GM12878 (cell line): ENCODE results near the gene ZNF791. TPM values are rescaled to one million over a fixed set of nuclear protein-coding genes. Genes with fewer than 3 reads are reported as not detected.
A peak's percentile ranks its signal among the peaks of the same experiment; 100 is the strongest.

Source experiments
- ATF2 ChIP-seq: IDR thresholded peaks from 2 replicates; pipeline ENCODE4 v1.6.1; 2012; ENCODE audit warnings: low read length, inconsistent platforms
- BCL3 ChIP-seq: IDR thresholded peaks from 2 replicates; pipeline ENCODE4 v1.6.1; 2011; ENCODE audit warnings: borderline replicate concordance, low read depth, mild to moderate bottlenecking, moderate library complexity, low read length; ENCODE audit not compliant: insufficient read depth, poor library complexity, severe bottlenecking
- BHLHE40 ChIP-seq, 2 experiments: fragments of 450-650 bp in 1 of 2; IDR thresholded peaks; 2 replicates each; pipeline ENCODE4 v1.6.1; 2011 to 2017; ENCODE audit warnings: low read depth in 2 of 2, borderline replicate concordance in 1 of 2, improper control_type of control experiment in 1 of 2, low read length in 1 of 2, mild to moderate bottlenecking in 1 of 2
- BRCA1 ChIP-seq: IDR thresholded peaks from 2 replicates; pipeline ENCODE4 v1.6.1; 2011; ENCODE audit warnings: low read depth, low read length, improper control_type of control experiment
- CHD1 ChIP-seq: IDR thresholded peaks from 2 replicates; pipeline ENCODE4 v1.6.1; 2012; ENCODE audit warnings: low read depth, low read length, improper control_type of control experiment
- DPF2 ChIP-seq: fragments of 450-650 bp; IDR thresholded peaks from 2 replicates; pipeline ENCODE4 v1.6.1; 2017; ENCODE audit warnings: mild to moderate bottlenecking
- EED ChIP-seq: sonication (generic); IDR thresholded peaks from 2 replicates; pipeline ENCODE4 v1.6.1; 2016; ENCODE audit warnings: antibody characterized with exemption, low read depth
- ELK1 ChIP-seq: IDR thresholded peaks from 2 replicates; pipeline ENCODE4 v1.6.1; 2012; ENCODE audit warnings: low read depth, low read length, improper control_type of control experiment
- ESRRA ChIP-seq: IDR thresholded peaks from 2 replicates; pipeline ENCODE4 v1.6.1; 2012; ENCODE audit warnings: mild to moderate bottlenecking, low read length, improper control_type of control experiment
- GABPA ChIP-seq: IDR thresholded peaks from 2 replicates; pipeline ENCODE4 v1.6.1; 2014; ENCODE audit warnings: antibody characterized with exemption, low read depth, mild to moderate bottlenecking, inconsistent platforms
- KAT2A ChIP-seq: conservative IDR thresholded peaks from 2 replicates; pipeline ENCODE4 v1.6.1; 2011; ENCODE audit warnings: low read depth, low read length; ENCODE audit not compliant: control insufficient read depth
- MEF2A ChIP-seq: IDR thresholded peaks from 2 replicates; pipeline ENCODE4 v1.6.1; 2011; ENCODE audit warnings: low read depth, mild to moderate bottlenecking, low read length, moderate library complexity; ENCODE audit not compliant: insufficient read depth
- MYB ChIP-seq: fragments of 150-350 bp; IDR thresholded peaks from 2 replicates; pipeline ENCODE4 v1.6.1; 2014; ENCODE audit warnings: mild to moderate bottlenecking, low read depth, low read length, borderline replicate concordance
- NFIC ChIP-seq: IDR thresholded peaks from 2 replicates; pipeline ENCODE4 v1.6.1; 2012; ENCODE audit warnings: low read depth, mild to moderate bottlenecking, inconsistent platforms, low read length, moderate library complexity
- NFYB ChIP-seq: IDR thresholded peaks from 2 replicates; pipeline ENCODE4 v1.6.1; 2011; ENCODE audit warnings: low read depth, mild to moderate bottlenecking, low read length, improper control_type of control experiment, moderate library complexity; ENCODE audit not compliant: insufficient read depth
- NKRF ChIP-seq: fragments of 450-650 bp; conservative IDR thresholded peaks from 2 replicates; pipeline ENCODE4 v1.6.1; 2017; ENCODE audit warnings: mild to moderate bottlenecking, moderate library complexity
- NR2C1 ChIP-seq: fragments of 450-650 bp; IDR thresholded peaks from 2 replicates; pipeline ENCODE4 v1.6.1; 2017; ENCODE audit warnings: antibody characterized with exemption, mild to moderate bottlenecking, moderate library complexity
- NR2F1 ChIP-seq: fragments of 450-650 bp; conservative IDR thresholded peaks from 2 replicates; pipeline ENCODE4 v1.6.1; 2017; ENCODE audit warnings: mild to moderate bottlenecking
- PAX5 ChIP-seq: IDR thresholded peaks from 2 replicates; pipeline ENCODE4 v1.6.1; 2011; ENCODE audit warnings: low read depth, low read length, borderline replicate concordance
- POLR2A ChIP-seq: IDR thresholded peaks from 2 replicates; pipeline ENCODE4 v1.6.1; 2011; ENCODE audit warnings: low read depth, mild to moderate bottlenecking, low read length
- RUNX3 ChIP-seq: IDR thresholded peaks from 2 replicates; pipeline ENCODE4 v1.6.1; 2012; ENCODE audit warnings: low read length, inconsistent platforms
- SRF ChIP-seq, 2 experiments: IDR thresholded peaks; 2 replicates each; pipeline ENCODE4 v1.6.1; 2011; ENCODE audit warnings: low read depth in 2 of 2, low read length in 2 of 2, mild to moderate bottlenecking in 1 of 2, moderate library complexity in 1 of 2
- SUPT20H ChIP-seq: IDR thresholded peaks from 2 replicates; pipeline ENCODE4 v1.6.1; 2011; ENCODE audit warnings: low read depth, mild to moderate bottlenecking, low read length, moderate library complexity, borderline replicate concordance; ENCODE audit not compliant: control insufficient read depth
- USF1 ChIP-seq: IDR thresholded peaks from 2 replicates; pipeline ENCODE4 v1.6.1; 2011; ENCODE audit warnings: borderline replicate concordance, low read depth, mild to moderate bottlenecking, moderate library complexity, mixed read lengths, low read length; ENCODE audit not compliant: insufficient read depth; ENCODE audit errors: extremely low read length
- ZNF207 ChIP-seq: fragments of 450-650 bp; IDR thresholded peaks from 2 replicates; pipeline ENCODE4 v1.6.1; 2014; ENCODE audit warnings: antibody characterized with exemption, mild to moderate bottlenecking, borderline replicate concordance
- ZZZ3 ChIP-seq: IDR thresholded peaks from 2 replicates; pipeline ENCODE4 v1.6.1; 2011; ENCODE audit warnings: low read depth; ENCODE audit not compliant: control insufficient read depth, insufficient read length
- polyA plus RNA-seq, 11 experiments: library from polyadenylated mRNA; depleted of rRNA in 4 of 11; unstranded in 6 of 11; stranded (reverse) in 5 of 11; fragments of >200 nt; fragmentation: Nextera tagmentation in 4 of 11; fragmentation: Illumina TruSeq in 1 of 11; extraction: Ambion mirVana in 4 of 11; extraction: Trizol in 1 of 11; gene quantifications; 1 replicate in 1 of 11; 2 replicates in 10 of 11; pipeline versions ENCODE4 v1.2.1 to v1.2.3, GENCODE V29; 2011 to 2016; ENCODE audit warnings: inconsistent platforms in 2 of 11, missing spikeins in 2 of 11, low read depth in 1 of 11
- total RNA-seq, 4 experiments: library from RNA; depleted of rRNA in 3 of 4; stranded (reverse); fragments of >200 nt in 3 of 4; fragmentation: Illumina TruSeq in 1 of 4; extraction: Trizol in 1 of 4; gene quantifications; 2 replicates each; pipeline versions ENCODE4 v1.2.1 to v1.2.3, GENCODE V29; 2013 to 2021

Gene ZNF791
- total and polyA plus RNA-seq, 10 of the 15 experiments (the other 5 are each of a cell fraction or from before 2014, with no cell fraction given) = 7.5 to 24.0 (median 11.8) TPM

- no peak for TF ChIP-seq BCL3
- no peak for TF ChIP-seq ESRRA
- TF ChIP-seq GABPA = peak; percentile 84
- TF ChIP-seq NR2C1 = peak; percentile 66
- TF ChIP-seq SUPT20H = no peak
- TF ChIP-seq RUNX3 = peak; percentile 42; the same call in 1 of the 2 replicates
- TF ChIP-seq NKRF = 0 out of 2 replicates have a peak, but pooled peaks have one; percentile 71
- TF ChIP-seq ZZZ3 = no peak
- no peak for TF ChIP-seq BRCA1
- peak; percentile 22; the same call in 1 of the 2 replicates for TF ChIP-seq PAX5
- no peak for TF ChIP-seq MYB
- peak; percentile 70 for TF ChIP-seq POLR2A
- no peak for TF ChIP-seq KAT2A
- TF ChIP-seq MEF2A = no peak
- no peak for TF ChIP-seq ZNF207
- peak; percentile 80 for TF ChIP-seq NR2F1
- TF ChIP-seq DPF2 = no peak
- TF ChIP-seq USF1 = peak; percentile 14
- no peak for TF ChIP-seq SRF (IDR thresholded peaks at IDR 0.05; ENCODE audit: low read depth in 2 of 2, low read length in 2 of 2)
- TF ChIP-seq NFIC = no peak
- TF ChIP-seq NFYB = no peak
- no peak for TF ChIP-seq ATF2
- TF ChIP-seq ELK1 = no peak
- TF ChIP-seq EED = peak; percentile 77
- TF ChIP-seq CHD1 = no peak
- TF ChIP-seq BHLHE40 (IDR thresholded peaks at IDR 0.05; ENCODE audit: borderline replicate concordance in 1 of 2, low read depth in 2 of 2, low read length in 1 of 2) = no peak; a peak in 1 of 4 replicates
Measured at GRCh38 chr19:12665281-12665573, 54.5 kb downstream of the ZNF791 start (continued).
